Breast epithelium (tissue), 4 donors: Measurements from ENCODE around the gene PRDX2. TPM values are rescaled to one million over a fixed set of nuclear protein-coding genes. Genes with fewer than 3 reads are reported as not detected.

Experiments used
- DNase-seq, 2 donors: peaks; one replicate each; pipeline ENCODE4 v3.0.0-alpha.2; 2019; ENCODE audit warnings: low spot score in 2 of 2
- H3K27ac ChIP-seq, 2 donors: fragments of 200-600 bp; sonication (generic) in 1 of 2; one replicate each; pipeline ENCODE4 v1.5.1; 2016 to 2019; ENCODE audit warnings: mild to moderate bottlenecking in 1 of 2
- H3K27me3 ChIP-seq, 2 donors: fragments of 200-600 bp; sonication (generic) in 1 of 2; one replicate each; pipeline versions ENCODE4 v1.5.1 to v1.6.0; 2017 to 2019; ENCODE audit warnings: control low read depth in 1 of 2, mild to moderate bottlenecking in 1 of 2
- H3K36me3 ChIP-seq: fragments of 200-600 bp; one replicate; pipeline ENCODE4 v1.5.1; 2019
- H3K4me1 ChIP-seq, 2 donors: fragments of 200-600 bp; sonication (generic); one replicate each; pipeline ENCODE4 v1.5.1; 2016 to 2019; ENCODE audit warnings: control low read depth in 1 of 2
- H3K4me3 ChIP-seq, 3 donors: fragments of 200-600 bp; sonication (generic); 1 replicate in 2 of 3; 2 replicates in 1 of 3; pipeline ENCODE4 v1.5.1; 2016 to 2019; ENCODE audit warnings: mild to moderate bottlenecking in 3 of 3, moderate library complexity in 2 of 3
- H3K9me3 ChIP-seq, 2 donors: fragments of 200-600 bp; sonication (generic) in 1 of 2; one replicate each; pipeline ENCODE4 v1.5.1; 2016 to 2019; ENCODE audit warnings: control low read depth in 1 of 2
- POLR2A ChIP-seq: fragments of 450-650 bp; IDR thresholded peaks from one replicate; pipeline ENCODE4 v1.6.1; 2016; ENCODE audit warnings: antibody characterized with exemption, mild to moderate bottlenecking, moderate library complexity
- POLR2AphosphoS5 ChIP-seq, 3 donors: sonication (generic); formaldehyde crosslinking; IDR thresholded peaks; one replicate each; pipeline ENCODE4 v1.6.1; 2017; ENCODE audit warnings: antibody characterized with exemption in 3 of 3
- intact Hi-C: fragments of 100-400 bp; cut with DNase I; formaldehyde crosslinking; loops from one replicate; pipeline ENCODE4 v1.15.1; 2023; ENCODE audit warnings: low total_unique reads
- total RNA-seq, 3 donors: library from RNA; depleted of rRNA; stranded (reverse); fragments of >200 nt; gene quantifications; one replicate each; pipeline ENCODE4 v1.1.0, GENCODE V29; 2016
- TF ChIP-seq, protein P1 (sequence below), 3 donors: fragments of 450-650 bp; IDR thresholded peaks; one replicate each; pipeline ENCODE4 v1.5.1; 2016 to 2017; ENCODE audit warnings: antibody characterized with exemption in 3 of 3, mild to moderate bottlenecking in 3 of 3, moderate library complexity in 3 of 3

PRDX2 gene
- total RNA-seq, 3 donors from 2014 or later, result 150 to 199 (median 199) TPM

DNA sequence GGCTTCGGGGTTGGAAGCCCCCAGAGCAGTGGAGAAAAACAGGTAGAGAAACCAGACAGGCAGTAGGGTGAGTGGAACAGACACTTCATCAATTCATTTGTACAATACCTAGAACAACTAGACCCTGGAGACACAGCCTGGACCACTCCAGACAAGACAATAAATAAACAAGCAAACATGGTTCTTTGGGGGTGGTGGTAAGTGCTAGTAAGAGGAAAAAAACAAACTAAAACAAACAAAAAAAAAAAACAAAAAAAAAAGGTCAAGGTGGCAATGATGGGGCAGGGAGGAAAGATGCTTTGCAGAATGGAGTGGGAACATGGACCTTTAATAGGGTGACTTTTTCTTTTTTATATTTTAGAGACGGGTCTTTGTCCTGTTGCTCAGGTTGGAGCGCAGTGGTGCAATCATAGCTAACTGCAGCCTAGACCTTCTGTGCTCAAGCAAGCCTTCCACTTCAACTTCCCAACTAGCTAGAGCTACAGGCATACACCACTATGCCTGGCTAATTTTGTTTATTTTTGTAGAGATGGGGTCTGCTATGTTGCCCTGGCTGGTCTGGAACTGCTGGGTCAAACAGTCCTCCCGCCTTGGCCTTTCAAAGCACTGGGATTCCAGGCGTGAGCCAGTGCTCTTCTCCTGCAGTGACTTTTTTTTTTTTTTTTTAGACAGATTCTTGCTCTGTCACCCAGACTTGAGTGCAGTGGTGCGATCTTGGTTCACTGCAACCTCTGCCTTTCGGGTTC, 7.2 kb downstream of the PRDX2 start:
- peak overlapping the region; percentile 92 to 100 (median 95) for H3K4me3 ChIP-seq
- no peaks in the 10 kb centered on the region for H3K27me3 ChIP-seq
- peak overlapping the region; percentile 98 to 100 for H3K27ac ChIP-seq
- H3K9me3 ChIP-seq, result no peaks in the 10 kb centered on the region
- intact Hi-C loops, result no loop called here
- no peaks in the 10 kb centered on the region for H3K36me3 ChIP-seq
- TF ChIP-seq POLR2A, result no peak
- TF ChIP-seq POLR2AphosphoS5 (IDR thresholded peaks at IDR 0.05), result peak in 1 of 3 donors; percentile 45
- H3K4me1 ChIP-seq, result peaks cover 5 to 10% of the 10 kb centered on the region in 2 donors
- no peak for DNase-seq

DNA sequence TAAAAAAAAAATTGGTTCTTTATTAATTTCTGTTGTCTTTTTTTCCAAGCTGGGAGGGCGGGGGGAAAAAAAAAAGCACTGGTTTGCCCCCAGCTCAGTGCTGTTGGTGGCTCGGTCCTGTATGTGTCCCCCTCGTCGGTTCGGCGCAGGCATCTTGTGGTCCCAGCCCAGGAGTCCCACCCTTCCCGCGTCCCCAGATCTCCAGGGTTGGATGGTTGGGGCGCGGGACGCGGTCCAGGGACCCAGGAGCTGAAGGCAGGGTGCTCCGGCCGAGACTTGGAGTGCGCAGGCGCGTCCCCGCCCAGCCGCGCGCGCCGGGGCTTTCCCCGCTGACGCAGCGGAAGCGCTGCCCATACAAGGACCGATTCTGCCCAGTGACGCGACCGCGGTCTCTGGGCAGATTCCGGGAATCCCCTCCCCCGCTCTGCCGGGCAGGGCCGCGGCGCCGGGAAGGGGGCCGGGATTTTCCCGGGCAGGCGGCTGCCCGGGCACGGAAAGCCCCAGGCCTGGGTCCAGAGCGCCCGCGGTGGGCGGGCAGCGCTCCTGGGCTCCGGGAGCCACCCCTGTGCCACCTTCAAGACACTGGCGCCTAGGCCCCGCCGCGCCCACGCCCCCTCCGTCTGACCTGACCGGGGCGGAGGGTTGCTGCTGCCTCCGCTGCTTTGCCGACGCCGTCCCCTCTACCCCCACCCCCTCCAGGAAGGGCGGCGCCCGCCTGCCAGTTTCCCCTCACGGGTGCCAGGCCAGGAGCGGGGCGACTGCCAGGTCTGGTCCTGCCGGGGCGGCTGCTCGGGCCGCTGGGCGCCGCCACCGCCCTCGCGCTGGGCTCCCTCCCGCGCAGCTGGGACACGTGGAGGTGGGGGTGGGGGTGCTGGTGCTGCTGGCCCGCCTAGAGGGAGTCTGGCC, 8.1 kb downstream of the PRDX2 start:
- intact Hi-C loops, result no loop called here
- no peaks in the 10 kb centered on the region for H3K36me3 ChIP-seq
- peak overlapping the region; percentile 92 to 100 (median 95) for H3K4me3 ChIP-seq
- peak overlapping the region; percentile 98 to 100 for H3K27ac ChIP-seq
- TF ChIP-seq POLR2A (peak; percentile 82), POLR2AphosphoS5 (IDR thresholded peaks at IDR 0.05) (peak; percentile 88 to 99 (median 96))
- TF ChIP-seq, protein P1, sequence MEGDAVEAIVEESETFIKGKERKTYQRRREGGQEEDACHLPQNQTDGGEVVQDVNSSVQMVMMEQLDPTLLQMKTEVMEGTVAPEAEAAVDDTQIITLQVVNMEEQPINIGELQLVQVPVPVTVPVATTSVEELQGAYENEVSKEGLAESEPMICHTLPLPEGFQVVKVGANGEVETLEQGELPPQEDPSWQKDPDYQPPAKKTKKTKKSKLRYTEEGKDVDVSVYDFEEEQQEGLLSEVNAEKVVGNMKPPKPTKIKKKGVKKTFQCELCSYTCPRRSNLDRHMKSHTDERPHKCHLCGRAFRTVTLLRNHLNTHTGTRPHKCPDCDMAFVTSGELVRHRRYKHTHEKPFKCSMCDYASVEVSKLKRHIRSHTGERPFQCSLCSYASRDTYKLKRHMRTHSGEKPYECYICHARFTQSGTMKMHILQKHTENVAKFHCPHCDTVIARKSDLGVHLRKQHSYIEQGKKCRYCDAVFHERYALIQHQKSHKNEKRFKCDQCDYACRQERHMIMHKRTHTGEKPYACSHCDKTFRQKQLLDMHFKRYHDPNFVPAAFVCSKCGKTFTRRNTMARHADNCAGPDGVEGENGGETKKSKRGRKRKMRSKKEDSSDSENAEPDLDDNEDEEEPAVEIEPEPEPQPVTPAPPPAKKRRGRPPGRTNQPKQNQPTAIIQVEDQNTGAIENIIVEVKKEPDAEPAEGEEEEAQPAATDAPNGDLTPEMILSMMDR (IDR thresholded peaks at IDR 0.05), result peak in 1 of 3 donors; percentile 7
- no peaks in the 10 kb centered on the region for H3K27me3 ChIP-seq
- no peaks in the 10 kb centered on the region for H3K9me3 ChIP-seq
- peak; percentile 93 to 94 for DNase-seq
- H3K4me1 ChIP-seq, result peaks cover 6 to 19% of the 10 kb centered on the region in 2 donors

DNA sequence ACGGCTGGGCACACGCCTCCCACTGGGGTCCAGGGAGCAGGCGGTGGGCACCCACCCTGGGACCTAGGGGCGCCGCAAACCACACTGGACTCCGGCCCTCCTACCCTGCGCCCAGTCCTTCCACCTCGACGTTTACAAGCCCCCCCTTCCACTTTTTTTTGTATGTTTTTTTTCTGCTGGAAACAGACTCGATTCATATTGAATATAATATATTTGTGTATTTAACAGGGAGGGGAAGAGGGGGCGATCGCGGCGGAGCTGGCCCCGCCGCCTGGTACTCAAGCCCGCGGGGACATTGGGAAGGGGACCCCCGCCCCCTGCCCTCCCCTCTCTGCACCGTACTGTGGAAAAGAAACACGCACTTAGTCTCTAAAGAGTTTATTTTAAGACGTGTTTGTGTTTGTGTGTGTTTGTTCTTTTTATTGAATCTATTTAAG, 8.7 kb downstream of the PRDX2 start:
- Histone ChIP-seq H3K27me3 (no peaks in the 10 kb centered on the region), H3K27ac (peak overlapping the region; percentile 98 to 100), H3K9me3 (no peaks in the 10 kb centered on the region), H3K36me3 (no peaks in the 10 kb centered on the region), H3K4me1 (peaks cover 6 to 25% of the 10 kb centered on the region in 2 donors), H3K4me3 (peak overlapping the region; percentile 92 to 100 (median 95))
- no peak for DNase-seq
- intact Hi-C loops, result no loop called here
- TF ChIP-seq, protein P1 (IDR thresholded peaks at IDR 0.05), result peak in 1 of 3 donors; percentile 15
- TF ChIP-seq POLR2AphosphoS5 (IDR thresholded peaks at IDR 0.05) (peak in 1 of 3 donors; percentile 90), POLR2A (no peak)

DNA sequence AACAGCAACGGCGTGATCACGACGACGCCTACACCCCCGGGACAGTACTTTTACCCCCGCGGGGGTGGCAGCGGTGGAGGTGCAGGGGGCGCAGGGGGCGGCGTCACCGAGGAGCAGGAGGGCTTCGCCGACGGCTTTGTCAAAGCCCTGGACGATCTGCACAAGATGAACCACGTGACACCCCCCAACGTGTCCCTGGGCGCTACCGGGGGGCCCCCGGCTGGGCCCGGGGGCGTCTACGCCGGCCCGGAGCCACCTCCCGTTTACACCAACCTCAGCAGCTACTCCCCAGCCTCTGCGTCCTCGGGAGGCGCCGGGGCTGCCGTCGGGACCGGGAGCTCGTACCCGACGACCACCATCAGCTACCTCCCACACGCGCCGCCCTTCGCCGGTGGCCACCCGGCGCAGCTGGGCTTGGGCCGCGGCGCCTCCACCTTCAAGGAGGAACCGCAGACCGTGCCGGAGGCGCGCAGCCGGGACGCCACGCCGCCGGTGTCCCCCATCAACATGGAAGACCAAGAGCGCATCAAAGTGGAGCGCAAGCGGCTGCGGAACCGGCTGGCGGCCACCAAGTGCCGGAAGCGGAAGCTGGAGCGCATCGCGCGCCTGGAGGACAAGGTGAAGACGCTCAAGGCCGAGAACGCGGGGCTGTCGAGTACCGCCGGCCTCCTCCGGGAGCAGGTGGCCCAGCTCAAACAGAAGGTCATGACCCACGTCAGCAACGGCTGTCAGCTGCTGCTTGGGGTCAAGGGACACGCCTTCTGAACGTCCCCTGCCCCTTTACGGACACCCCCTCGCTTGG, 9.3 kb downstream of the PRDX2 start:
- H3K36me3 ChIP-seq, result no peaks in the 10 kb centered on the region
- TF ChIP-seq POLR2AphosphoS5 (IDR thresholded peaks at IDR 0.05), result peak; percentile 57 to 95 (median 72)
- TF ChIP-seq, protein P1 (IDR thresholded peaks at IDR 0.05), result no peak
- H3K4me1 ChIP-seq, result peaks cover 6 to 28% of the 10 kb centered on the region in 2 donors
- intact Hi-C loops, result no loop called here
- H3K27ac ChIP-seq, result peak overlapping the region; percentile 98 to 100
- DNase-seq, result peak; percentile 63 to 79
- no peaks in the 10 kb centered on the region for H3K27me3 ChIP-seq
- no peaks in the 10 kb centered on the region for H3K9me3 ChIP-seq
- H3K4me3 ChIP-seq, result peak overlapping the region; percentile 92 to 100 (median 95)
